ENCODE results near the gene YBEY.
A peak's percentile ranks its signal among the peaks of the same experiment; 100 is the strongest.

Gene YBEY

DNA sequence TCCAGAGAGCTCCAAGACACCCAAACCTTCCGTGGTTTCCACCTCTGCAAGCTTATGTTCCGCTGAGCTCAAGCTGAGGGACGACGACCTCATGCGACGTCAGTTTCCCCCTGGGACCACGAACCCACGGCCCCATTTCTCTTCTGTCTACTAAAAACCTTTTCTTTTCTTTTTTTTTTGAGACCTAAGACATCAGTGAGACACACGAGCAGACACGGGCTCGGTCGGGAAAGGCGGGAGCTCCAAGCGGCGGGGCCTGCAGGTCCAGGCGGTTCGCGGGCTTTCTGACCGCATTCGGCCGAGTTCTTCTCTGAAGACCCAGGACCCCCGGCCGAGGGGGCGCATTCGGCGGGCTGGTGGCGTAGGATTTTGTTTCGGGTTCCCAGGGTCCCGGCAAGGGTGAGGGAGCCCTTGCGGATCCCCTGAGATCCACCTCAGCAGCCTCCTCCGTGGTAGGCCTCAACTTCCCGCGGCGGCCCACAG is 37.1 kb downstream of the YBEY start:
- H3F3A ChIP-seq (ENCODE audit: low read depth): peaks cover 16% of the 10 kb centered on the region
- H3K79me2 ChIP-seq (ENCODE audit: insufficient read depth, low read length): peaks cover 81% of the 10 kb centered on the region
- H3K4me3 ChIP-seq (ENCODE audit: low read length, poor library complexity, severe bottlenecking): peak overlapping the region; percentile 99
- H2AFZ ChIP-seq (ENCODE audit: low read length): no peak overlapping the region
- H3K27me3 ChIP-seq (ENCODE audit: insufficient read depth, low read length, poor library complexity, severe bottlenecking): peaks cover 17% of the 10 kb centered on the region
- peak overlapping the region; percentile 99 for H3K4me2 ChIP-seq (ENCODE audit: low read depth, low read length, poor library complexity, severe bottlenecking)
- TF ChIP-seq, protein P1, sequence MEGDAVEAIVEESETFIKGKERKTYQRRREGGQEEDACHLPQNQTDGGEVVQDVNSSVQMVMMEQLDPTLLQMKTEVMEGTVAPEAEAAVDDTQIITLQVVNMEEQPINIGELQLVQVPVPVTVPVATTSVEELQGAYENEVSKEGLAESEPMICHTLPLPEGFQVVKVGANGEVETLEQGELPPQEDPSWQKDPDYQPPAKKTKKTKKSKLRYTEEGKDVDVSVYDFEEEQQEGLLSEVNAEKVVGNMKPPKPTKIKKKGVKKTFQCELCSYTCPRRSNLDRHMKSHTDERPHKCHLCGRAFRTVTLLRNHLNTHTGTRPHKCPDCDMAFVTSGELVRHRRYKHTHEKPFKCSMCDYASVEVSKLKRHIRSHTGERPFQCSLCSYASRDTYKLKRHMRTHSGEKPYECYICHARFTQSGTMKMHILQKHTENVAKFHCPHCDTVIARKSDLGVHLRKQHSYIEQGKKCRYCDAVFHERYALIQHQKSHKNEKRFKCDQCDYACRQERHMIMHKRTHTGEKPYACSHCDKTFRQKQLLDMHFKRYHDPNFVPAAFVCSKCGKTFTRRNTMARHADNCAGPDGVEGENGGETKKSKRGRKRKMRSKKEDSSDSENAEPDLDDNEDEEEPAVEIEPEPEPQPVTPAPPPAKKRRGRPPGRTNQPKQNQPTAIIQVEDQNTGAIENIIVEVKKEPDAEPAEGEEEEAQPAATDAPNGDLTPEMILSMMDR (conservative IDR thresholded peaks at IDR 0.05; ENCODE audit: low read length): no peak
- peaks cover 51% of the 10 kb centered on the region for H3K4me1 ChIP-seq (ENCODE audit: insufficient read depth, low read length, poor library complexity, severe bottlenecking)
- peaks cover 38% of the 10 kb centered on the region for H4K20me1 ChIP-seq (ENCODE audit: insufficient read depth, low read length, poor library complexity, severe bottlenecking)
- peak overlapping the region; percentile 100 for H3K9ac ChIP-seq (ENCODE audit: low read depth, low read length, poor library complexity, severe bottlenecking)
- no peaks in the 10 kb centered on the region for H3K9me3 ChIP-seq (ENCODE audit: insufficient read depth, low read depth, low read length)
- H3K9me2 ChIP-seq (replicated peaks; ENCODE audit: low read depth, low read length): no peaks in the 10 kb centered on the region
- no peaks in the 10 kb centered on the region; the same call in 1 of the 2 replicates for H3K36me3 ChIP-seq (ENCODE audit: insufficient read depth, low read length)

DNA sequence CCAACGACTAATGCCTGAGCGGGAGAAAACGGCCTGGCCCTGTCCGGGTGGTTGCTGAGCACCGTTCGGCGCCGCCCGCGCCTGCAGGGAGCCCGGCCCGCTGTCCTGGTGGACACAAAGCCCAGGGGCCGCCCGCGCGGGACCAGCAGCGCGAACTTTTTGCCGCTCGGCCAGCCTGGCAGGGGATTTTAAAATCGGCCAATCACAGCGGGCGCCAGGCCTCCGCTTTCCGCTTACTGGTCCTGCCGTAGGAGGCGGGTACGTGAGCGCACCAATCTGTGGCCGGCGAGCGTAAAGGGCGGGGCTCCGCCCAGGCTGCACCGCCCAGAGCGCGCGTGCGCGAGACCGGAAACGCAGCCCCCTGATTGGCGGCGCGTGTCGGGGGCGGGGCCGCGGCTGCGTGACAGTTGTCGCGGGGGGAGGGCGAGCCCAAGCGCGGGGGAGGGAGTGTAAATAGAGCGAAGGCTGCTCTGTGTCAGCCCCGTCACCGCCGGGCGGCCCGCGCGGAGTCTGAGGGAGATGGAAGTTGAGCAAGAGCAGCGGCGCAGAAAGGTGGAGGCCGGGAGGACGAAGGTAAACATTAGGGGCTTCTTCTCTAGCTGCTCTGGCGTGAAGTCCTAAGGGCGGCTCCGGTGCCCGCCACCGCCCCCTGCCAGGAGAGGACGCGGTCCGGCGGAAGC is 37.7 kb downstream of the YBEY start, which contains the start of the genes C21orf58 and PCNT:
C21orf58 (minus strand) TSS at position 161 of the 680 bp plus-strand sequence. CDS start 1,132 bp downstream, outside the sequence.
PCNT (plus strand) TSS at position 447 of the 680 bp plus-strand sequence; CDS start at position 520, 73 bp downstream.
- peak within 1 kb of the TSS; percentile 100 for H3K9ac ChIP-seq (ENCODE audit: low read depth, low read length, poor library complexity, severe bottlenecking)
- H2AFZ ChIP-seq (ENCODE audit: low read length): peak within 1 kb of the TSS; percentile 78
- peaks cover 16% of the 10 kb centered on the region for H3F3A ChIP-seq (ENCODE audit: low read depth)
- H3K4me1 ChIP-seq (ENCODE audit: insufficient read depth, low read length, poor library complexity, severe bottlenecking): peaks cover 49% of the 10 kb centered on the region
- peaks cover 38% of the 10 kb centered on the region for H4K20me1 ChIP-seq (ENCODE audit: insufficient read depth, low read length, poor library complexity, severe bottlenecking)
- H3K9me3 ChIP-seq (ENCODE audit: insufficient read depth, low read depth, low read length): no peaks in the 10 kb centered on the region
- H3K4me3 ChIP-seq (ENCODE audit: low read length, poor library complexity, severe bottlenecking): peak within 1 kb of the TSS; percentile 99
- peaks cover 81% of the 10 kb centered on the region for H3K79me2 ChIP-seq (ENCODE audit: insufficient read depth, low read length)
- peak within 1 kb of the TSS; percentile 99 for H3K4me2 ChIP-seq (ENCODE audit: low read depth, low read length, poor library complexity, severe bottlenecking)
- TF ChIP-seq, protein P1 (conservative IDR thresholded peaks at IDR 0.05; ENCODE audit: low read length): no peak
- TF ChIP-seq EZH2phosphoT487 (IDR thresholded peaks at IDR 0.05; ENCODE audit: borderline replicate concordance): no peak
- peaks cover 17% of the 10 kb centered on the region for H3K27me3 ChIP-seq (ENCODE audit: insufficient read depth, low read length, poor library complexity, severe bottlenecking)
- H3K9me2 ChIP-seq (replicated peaks; ENCODE audit: low read depth, low read length): no peaks in the 10 kb centered on the region
- H3K36me3 ChIP-seq (ENCODE audit: insufficient read depth, low read length): peaks cover 4% of the 10 kb centered on the region; the same call in 1 of the 2 replicates

DNA sequence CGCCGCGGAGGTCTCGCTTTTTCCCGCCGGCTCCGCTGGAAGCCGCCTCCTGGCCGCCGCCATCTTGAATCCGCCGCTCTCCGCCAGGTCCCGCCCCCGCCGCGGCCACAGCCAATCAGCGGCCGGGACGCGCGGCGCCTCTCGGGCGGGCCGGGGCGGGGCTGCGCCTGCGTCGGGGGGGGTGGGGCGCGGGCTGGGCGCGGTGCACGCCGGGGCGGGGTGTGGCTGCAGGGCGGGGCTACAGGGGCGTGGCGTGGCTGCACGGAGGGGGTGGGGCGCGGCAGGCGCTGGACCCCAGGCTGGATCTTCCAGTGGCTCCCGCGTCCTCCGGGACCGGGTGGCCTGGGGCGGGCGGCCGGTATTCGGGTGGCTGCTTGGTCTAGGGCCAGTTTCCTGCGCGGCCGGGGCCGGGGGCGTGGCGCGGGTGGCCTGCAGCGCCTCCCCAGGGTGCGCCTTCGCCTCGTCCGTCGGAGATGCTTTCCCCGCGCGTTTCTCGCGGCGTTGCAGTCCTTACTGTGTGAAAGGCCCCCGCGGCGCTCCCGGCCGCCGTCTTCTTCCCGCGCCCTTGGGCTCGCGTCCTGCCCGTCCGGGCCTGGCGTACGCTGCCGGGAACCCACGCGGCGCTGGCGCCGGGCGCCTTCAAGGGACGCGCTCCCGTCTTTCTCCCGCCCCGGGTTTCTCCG is 38.4 kb downstream of the YBEY start:
- no peaks in the 10 kb centered on the region for H3K9me3 ChIP-seq (ENCODE audit: insufficient read depth, low read depth, low read length)
- peaks cover 38% of the 10 kb centered on the region for H4K20me1 ChIP-seq (ENCODE audit: insufficient read depth, low read length, poor library complexity, severe bottlenecking)
- no peaks in the 10 kb centered on the region for H3K9me2 ChIP-seq (replicated peaks; ENCODE audit: low read depth, low read length)
- H3K79me2 ChIP-seq (ENCODE audit: insufficient read depth, low read length): peaks cover 81% of the 10 kb centered on the region
- H3K4me1 ChIP-seq (ENCODE audit: insufficient read depth, low read length, poor library complexity, severe bottlenecking): peaks cover 50% of the 10 kb centered on the region
- H3K36me3 ChIP-seq (ENCODE audit: insufficient read depth, low read length): peaks cover 8% of the 10 kb centered on the region; the same call in 1 of the 2 replicates
- peak overlapping the region; percentile 95 for H3K4me2 ChIP-seq (ENCODE audit: low read depth, low read length, poor library complexity, severe bottlenecking)
- peaks cover 16% of the 10 kb centered on the region for H3F3A ChIP-seq (ENCODE audit: low read depth)
- TF ChIP-seq EZH2phosphoT487 (IDR thresholded peaks at IDR 0.05; ENCODE audit: borderline replicate concordance): no peak
- TF ChIP-seq, protein P1 (conservative IDR thresholded peaks at IDR 0.05; ENCODE audit: low read length): no peak
- peak overlapping the region; percentile 100 for H3K9ac ChIP-seq (ENCODE audit: low read depth, low read length, poor library complexity, severe bottlenecking)
- H3K4me3 ChIP-seq (ENCODE audit: low read length, poor library complexity, severe bottlenecking): peak overlapping the region; percentile 99
- peaks cover 17% of the 10 kb centered on the region for H3K27me3 ChIP-seq (ENCODE audit: insufficient read depth, low read length, poor library complexity, severe bottlenecking)
- H2AFZ ChIP-seq (ENCODE audit: low read length): peak overlapping the region; percentile 78
